ENCODE measurements around the gene MCHR1. TPM values are rescaled to one million over a fixed set of nuclear protein-coding genes. Genes with fewer than 3 reads are reported as not detected.

The MCHR1 gene
- polyA plus RNA-seq, 1 donor (not counting 4 experiments of a cell fraction or from before 2014, with no cell fraction given) = 0.12 TPM

DNA sequence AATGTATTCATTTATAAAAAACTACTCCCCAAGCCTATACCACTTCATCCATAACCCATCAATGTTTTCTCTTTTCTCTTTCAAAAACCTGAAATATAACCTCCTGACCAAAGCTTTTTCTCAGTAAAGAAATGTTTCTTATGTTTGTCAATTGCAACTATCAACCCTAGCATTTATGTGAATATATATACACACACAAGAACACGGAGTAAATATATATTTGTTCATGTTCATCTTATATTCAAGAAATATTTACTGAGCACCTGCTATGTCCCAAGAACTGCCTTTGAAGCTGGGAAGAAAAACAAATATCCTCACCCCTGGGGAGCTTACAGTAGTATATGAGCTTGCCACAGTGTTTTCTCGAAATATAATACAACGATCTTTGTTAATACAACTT lies 46.2 kb upstream of the MCHR1 start:
- peaks cover 31% of the 10 kb centered on the region for H3K4me1 ChIP-seq (ENCODE audit: control insufficient read depth, extremely low read depth, insufficient read depth, low read length)

GRCh38 chr22:40634119-40634903 lies 45.0 kb upstream of the MCHR1 start:
- H3K27ac ChIP-seq (ENCODE audit: control insufficient read depth, insufficient read depth, low read length) = peak overlapping the region; percentile 88
- dilution Hi-C loops (cut with MboI; ENCODE audit: extremely low pct_ligation_motif_present, low sequenced_read_pairs) = loop anchor here (25.0 kb wide), 1 partner anchor 97 kb away; no protein-coding TSS in a partner anchor
- peak overlapping the region; percentile 88 for H3K9ac ChIP-seq (ENCODE audit: control insufficient read depth, extremely low read depth, insufficient read depth, low read length)
- no peaks in the 10 kb centered on the region for H3K9me1 ChIP-seq (ENCODE audit: control insufficient read depth, extremely low read depth, insufficient read depth, low read length)
- no peaks in the 10 kb centered on the region for H3K27me3 ChIP-seq (ENCODE audit: control insufficient read depth, extremely low read depth, insufficient read depth, low read length)
- no peak overlapping the region for H2AFZ ChIP-seq (ENCODE audit: control insufficient read depth, low read length)
- peaks cover 22% of the 10 kb centered on the region for H3K4me1 ChIP-seq (ENCODE audit: control insufficient read depth, extremely low read depth, insufficient read depth, low read length)
- H3K4me3 ChIP-seq (ENCODE audit: control insufficient read depth in 2 of 3, extremely low read depth in 1 of 3, insufficient read depth in 2 of 3, low read depth in 1 of 3, low read length in 3 of 3) = peak overlapping the region; percentile 85 to 96 (median 95)
- H3K9me3 ChIP-seq (ENCODE audit: control insufficient read depth, low read depth, low read length) = no peaks in the 10 kb centered on the region
- H3K36me3 ChIP-seq (ENCODE audit: control insufficient read depth in 2 of 2, extremely low read depth in 1 of 2, insufficient read depth in 2 of 2, low read length in 2 of 2) = no peaks in the 10 kb centered on the region
- peaks cover 16% of the 10 kb centered on the region for H4K20me1 ChIP-seq (ENCODE audit: control insufficient read depth, extremely low read depth, insufficient read depth, low read length)
- peaks cover 71% of the 10 kb centered on the region for H3K79me2 ChIP-seq (ENCODE audit: control insufficient read depth, insufficient read depth, low read length)
- TF ChIP-seq EZH2 (IDR thresholded peaks at IDR 0.05; ENCODE audit: low read length) (no peak), CTCF (optimal IDR thresholded peaks at IDR 0.05 in 1 of 3, IDR thresholded peaks at IDR 0.05 in 1 of 3, conservative IDR thresholded peaks at IDR 0.05 in 1 of 3; ENCODE audit: extremely low read depth in 1 of 3, insufficient read depth in 2 of 3, low read length in 3 of 3) (no peak)
- H3K4me2 ChIP-seq (ENCODE audit: control insufficient read depth, extremely low read depth, insufficient read depth, low read depth, low read length) = peak overlapping the region; percentile 82
- FAIRE-seq = peak; percentile 48
- DNase-seq (ENCODE audit: low read depth, low spot score) = no peak

More for the DNA sequence above, 46.2 kb upstream of the MCHR1 start:
- no peaks in the 10 kb centered on the region for H3K9me3 ChIP-seq (ENCODE audit: control insufficient read depth, low read depth, low read length)
- no peaks in the 10 kb centered on the region for H3K27me3 ChIP-seq (ENCODE audit: control insufficient read depth, extremely low read depth, insufficient read depth, low read length)
- no peak overlapping the region for H2AFZ ChIP-seq (ENCODE audit: control insufficient read depth, low read length)
- no peaks in the 10 kb centered on the region for H3K36me3 ChIP-seq (ENCODE audit: control insufficient read depth in 2 of 2, extremely low read depth in 1 of 2, insufficient read depth in 2 of 2, low read length in 2 of 2)
- FAIRE-seq (no peak), DNase-seq (ENCODE audit: low read depth, low spot score) (no peak)
- no peak overlapping the region for H3K9ac ChIP-seq (ENCODE audit: control insufficient read depth, extremely low read depth, insufficient read depth, low read length)
- H3K27ac ChIP-seq (ENCODE audit: control insufficient read depth, insufficient read depth, low read length) = no peak overlapping the region
- dilution Hi-C loops (cut with MboI; ENCODE audit: extremely low pct_ligation_motif_present, low sequenced_read_pairs) = loop anchor here (25.0 kb wide), 1 partner anchor 96 kb away; no protein-coding TSS in a partner anchor
- H4K20me1 ChIP-seq (ENCODE audit: control insufficient read depth, extremely low read depth, insufficient read depth, low read length) = peaks cover 22% of the 10 kb centered on the region
- no peak for TF ChIP-seq EZH2 (IDR thresholded peaks at IDR 0.05; ENCODE audit: low read length)
- TF ChIP-seq CTCF (optimal IDR thresholded peaks at IDR 0.05 in 1 of 3, IDR thresholded peaks at IDR 0.05 in 1 of 3, conservative IDR thresholded peaks at IDR 0.05 in 1 of 3; ENCODE audit: extremely low read depth in 1 of 3, insufficient read depth in 2 of 3, low read length in 3 of 3) = no peak
- peaks cover 84% of the 10 kb centered on the region for H3K79me2 ChIP-seq (ENCODE audit: control insufficient read depth, insufficient read depth, low read length)
- no peak overlapping the region for H3K4me3 ChIP-seq (ENCODE audit: control insufficient read depth in 2 of 3, extremely low read depth in 1 of 3, insufficient read depth in 2 of 3, low read depth in 1 of 3, low read length in 3 of 3)
- H3K4me2 ChIP-seq (ENCODE audit: control insufficient read depth, extremely low read depth, insufficient read depth, low read depth, low read length) = no peak overlapping the region
- H3K9me1 ChIP-seq (ENCODE audit: control insufficient read depth, extremely low read depth, insufficient read depth, low read length) = no peaks in the 10 kb centered on the region

Measured in keratinocyte (primary cell).